Kidney (tissue), 14 donors: ENCODE data around the gene ACSM3. TPM values are rescaled to one million over a fixed set of nuclear protein-coding genes. Genes with fewer than 3 reads are reported as not detected.
"Not testable (repeated sequence)": the region's sequence is repeated elsewhere in the genome, so short reads cannot be mapped to it uniquely, and the experiment has no call there.

Experiments used
- DNase-seq, 5 donors: peaks; one replicate each; pipeline ENCODE4 v3.0.0-alpha.2; 2013 to 2020
- FAIRE-seq: peaks from 2 replicates; lab custom pipeline; 2012; peaks lifted over from hg19 to GRCh38; lab: Jason Lieb, UNC
- H3K27ac ChIP-seq, 2 donors: one replicate each; pipeline ENCODE4 v1.7.0; 2013; ENCODE audit warnings: low read depth in 2 of 2, low read length in 2 of 2, inconsistent platforms in 1 of 2
- H3K27me3 ChIP-seq: one replicate; pipeline ENCODE4 v1.7.1; 2013; ENCODE audit warnings: low read length, inconsistent platforms; ENCODE audit not compliant: control insufficient read depth, insufficient read depth
- H3K36me3 ChIP-seq, 3 donors: one replicate each; pipeline versions ENCODE4 v1.7.0 to v1.7.1; 2013; ENCODE audit warnings: low read length in 3 of 3, control low read depth in 1 of 3, inconsistent platforms in 1 of 3; ENCODE audit not compliant: insufficient read depth in 3 of 3, control insufficient read depth in 2 of 3
- H3K4me1 ChIP-seq, 3 donors: one replicate each; pipeline versions ENCODE4 v1.7.0 to v1.7.1; 2013; ENCODE audit warnings: low read length in 3 of 3, inconsistent platforms in 1 of 3, low read depth in 1 of 3; ENCODE audit not compliant: control insufficient read depth in 2 of 3, insufficient read depth in 2 of 3
- H3K4me3 ChIP-seq, 3 donors: one replicate each; pipeline versions ENCODE4 v1.7.0 to v1.8.1; 2013; ENCODE audit warnings: low read length in 3 of 3, control low read depth in 1 of 3, inconsistent platforms in 1 of 3
- H3K9ac ChIP-seq, 3 donors: one replicate each; pipeline versions ENCODE4 v1.7.0 to v1.7.1; 2013; ENCODE audit warnings: low read length in 3 of 3, control low read depth in 1 of 3, inconsistent platforms in 1 of 3
- H3K9me3 ChIP-seq, 3 donors: one replicate each; pipeline versions ENCODE4 v1.7.0 to v1.7.1; 2013; ENCODE audit warnings: low read length in 3 of 3, control low read depth in 1 of 3, inconsistent platforms in 1 of 3; ENCODE audit not compliant: control insufficient read depth in 2 of 3, insufficient read depth in 1 of 3
- intact Hi-C: fragments of 100-400 bp; cut with DNase I; formaldehyde crosslinking; loops from one replicate; pipeline ENCODE4 v1.11.1; 2022
- polyA plus RNA-seq: library from polyadenylated mRNA; stranded (reverse); fragments of 350-450 nt; fragmentation: Illumina TruSeq; extraction: RNeasy Lipid Tissue Mini Kit (QIAGEN cat#74804); gene quantifications from one replicate; pipeline ENCODE4 v1.2.3, GENCODE V29; 2014; ENCODE audit warnings: low read depth, low replicate concordance; ENCODE audit not compliant: insufficient read depth
- total RNA-seq: library from RNA; stranded (reverse); fragmentation: NEBNext Ultra II Directional; extraction: Animal tissue kit (Norgen Biotek cat#: 25700); gene quantifications from one replicate; pipeline ENCODE4 v1.2.1, GENCODE V29; 2021
- TF ChIP-seq, protein P1 (sequence below): IDR thresholded peaks from 3 replicates; pipeline ENCODE4 v1.5.1; 2012; ENCODE audit warnings: mild to moderate bottlenecking, moderate library complexity, borderline replicate concordance; ENCODE audit not compliant: insufficient read depth; ENCODE audit errors: extremely low read depth
- donor health status: control.
- donor health status: control.
- donor health status: control.
- donor health status: control.
- donor health status: control.
- donor health status: DM: yes; HTN: yes; CAD: no.
- donor health status: Normal renal cell carcinoma (clear cell type).

The ACSM3 gene
- total and polyA plus RNA-seq, 2 donors from 2014 or later, result 31.5 to 139 TPM

DNA sequence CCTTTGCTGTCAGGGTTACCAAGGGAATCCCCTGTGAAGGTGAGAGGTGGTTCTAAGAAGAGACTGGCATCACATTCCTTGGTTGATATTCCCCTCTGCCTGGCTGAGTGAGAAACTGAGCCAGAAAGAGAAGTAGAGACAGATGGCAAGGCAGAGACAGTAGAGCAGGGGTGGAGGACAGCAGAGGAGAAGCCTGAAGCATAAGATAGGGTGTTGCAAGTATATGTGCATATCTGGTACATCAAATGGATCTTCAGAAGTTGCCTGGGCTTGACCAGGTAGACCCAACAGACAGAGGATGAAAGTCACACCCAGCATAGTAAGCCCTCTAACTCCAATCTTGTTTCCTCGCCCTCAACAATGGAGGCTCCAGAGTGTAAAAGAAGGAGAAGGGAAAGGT is 14.3 kb upstream of the ACSM3 start:
- Histone ChIP-seq H3K9me3 (peaks cover 0 to 12% (median 0%) of the 10 kb centered on the region in 3 donors), H3K4me1 (peaks cover 0 to 3% (median 0%) of the 10 kb centered on the region in 3 donors), H3K36me3 (no peaks in the 10 kb centered on the region), H3K4me3 (no peak overlapping the region), H3K9ac (no peak overlapping the region), H3K27me3 (no peaks in the 10 kb centered on the region), H3K27ac (no peak overlapping the region)
- intact Hi-C loops, result no loop called here
- TF ChIP-seq, protein P1, sequence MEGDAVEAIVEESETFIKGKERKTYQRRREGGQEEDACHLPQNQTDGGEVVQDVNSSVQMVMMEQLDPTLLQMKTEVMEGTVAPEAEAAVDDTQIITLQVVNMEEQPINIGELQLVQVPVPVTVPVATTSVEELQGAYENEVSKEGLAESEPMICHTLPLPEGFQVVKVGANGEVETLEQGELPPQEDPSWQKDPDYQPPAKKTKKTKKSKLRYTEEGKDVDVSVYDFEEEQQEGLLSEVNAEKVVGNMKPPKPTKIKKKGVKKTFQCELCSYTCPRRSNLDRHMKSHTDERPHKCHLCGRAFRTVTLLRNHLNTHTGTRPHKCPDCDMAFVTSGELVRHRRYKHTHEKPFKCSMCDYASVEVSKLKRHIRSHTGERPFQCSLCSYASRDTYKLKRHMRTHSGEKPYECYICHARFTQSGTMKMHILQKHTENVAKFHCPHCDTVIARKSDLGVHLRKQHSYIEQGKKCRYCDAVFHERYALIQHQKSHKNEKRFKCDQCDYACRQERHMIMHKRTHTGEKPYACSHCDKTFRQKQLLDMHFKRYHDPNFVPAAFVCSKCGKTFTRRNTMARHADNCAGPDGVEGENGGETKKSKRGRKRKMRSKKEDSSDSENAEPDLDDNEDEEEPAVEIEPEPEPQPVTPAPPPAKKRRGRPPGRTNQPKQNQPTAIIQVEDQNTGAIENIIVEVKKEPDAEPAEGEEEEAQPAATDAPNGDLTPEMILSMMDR, result no peak
- FAIRE-seq (no peak), DNase-seq (no peak)

DNA sequence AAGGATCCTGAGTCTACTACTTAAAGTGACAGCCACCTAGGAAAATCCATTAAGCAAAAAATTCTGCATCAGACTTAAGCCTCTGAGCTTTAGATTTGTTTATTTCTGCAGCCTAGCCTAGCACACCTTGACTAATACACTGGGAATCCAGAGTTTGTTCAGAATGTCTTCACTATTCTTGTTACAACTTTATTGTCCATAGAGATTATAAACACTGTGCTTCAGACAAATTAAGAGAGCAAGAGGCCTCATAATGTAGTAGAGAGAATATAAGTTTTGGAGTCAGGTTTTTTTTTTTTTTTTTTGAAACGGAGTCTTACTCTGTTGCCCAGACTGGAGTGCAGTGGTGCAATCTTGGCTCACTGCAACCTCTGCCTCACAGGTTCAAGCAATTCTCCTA is 13.3 kb upstream of the ACSM3 start:
- FAIRE-seq (no peak), DNase-seq (no peak)
- Histone ChIP-seq H3K27ac (no peak overlapping the region), H3K9me3 (peaks cover 0 to 12% (median 0%) of the 10 kb centered on the region in 3 donors), H3K27me3 (no peaks in the 10 kb centered on the region), H3K4me3 (no peak overlapping the region), H3K36me3 (no peaks in the 10 kb centered on the region), H3K9ac (no peak overlapping the region), H3K4me1 (no peaks in the 10 kb centered on the region)
- intact Hi-C loops, result no loop called here
- TF ChIP-seq, protein P1, result no peak

DNA sequence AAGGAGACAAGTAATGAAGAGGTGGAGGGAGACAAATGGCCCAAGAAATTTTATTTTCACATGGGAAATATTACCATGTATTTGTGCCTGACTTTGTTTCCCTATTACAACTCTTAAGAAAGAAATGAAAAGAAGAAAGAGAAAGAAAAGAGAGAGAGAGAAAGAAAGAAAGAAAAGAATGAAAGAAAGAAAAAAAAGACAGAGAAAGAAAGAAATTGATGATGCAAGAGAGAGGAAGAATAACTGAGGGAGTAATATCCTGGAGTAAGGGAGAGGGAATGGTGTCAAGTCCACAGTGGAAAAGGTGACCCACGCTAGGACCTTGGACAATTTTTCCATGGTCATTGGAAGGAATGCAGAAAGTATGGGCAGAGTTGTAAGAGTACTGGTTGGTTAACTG is 10.1 kb upstream of the ACSM3 start:
- TF ChIP-seq, protein P1, result no peak
- Histone ChIP-seq H3K27ac (no peak overlapping the region), H3K36me3 (no peaks in the 10 kb centered on the region), H3K9ac (no peak overlapping the region), H3K4me1 (no peaks in the 10 kb centered on the region), H3K27me3 (no peaks in the 10 kb centered on the region), H3K9me3 (no peaks in the 10 kb centered on the region), H3K4me3 (no peak overlapping the region)
- FAIRE-seq, result no peak
- DNase-seq, result no peak
- intact Hi-C loops, result no loop called here

DNA sequence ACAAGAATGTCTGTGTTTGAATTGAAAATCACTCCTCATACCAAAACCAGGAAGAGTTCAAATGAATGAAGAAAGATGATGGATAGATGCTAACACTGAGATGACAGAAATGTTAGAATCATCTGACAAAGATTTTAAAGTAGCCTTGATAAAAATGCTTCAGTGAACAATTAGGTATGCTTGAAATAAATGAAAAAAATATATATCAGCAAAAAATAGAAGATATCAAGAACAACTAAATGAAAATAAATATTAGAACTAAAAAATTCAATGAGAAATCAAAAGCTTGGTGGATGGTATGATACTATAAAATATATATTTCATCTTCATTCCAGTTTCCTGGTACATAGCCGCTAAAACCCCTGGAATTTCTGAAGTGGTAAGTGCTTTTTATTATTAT is 8.6 kb upstream of the ACSM3 start:
- no peak for DNase-seq
- H3K27me3 ChIP-seq, result no peaks in the 10 kb centered on the region
- H3K27ac ChIP-seq, result no peak overlapping the region
- no peaks in the 10 kb centered on the region for H3K36me3 ChIP-seq
- TF ChIP-seq, protein P1, result no peak
- H3K9me3 ChIP-seq, result no peaks in the 10 kb centered on the region
- intact Hi-C loops, result no loop called here
- peaks cover 0 to 7% (median 3%) of the 10 kb centered on the region in 3 donors for H3K4me1 ChIP-seq
- no peak overlapping the region for H3K9ac ChIP-seq
- FAIRE-seq, result no peak
- H3K4me3 ChIP-seq, result no peak overlapping the region

DNA sequence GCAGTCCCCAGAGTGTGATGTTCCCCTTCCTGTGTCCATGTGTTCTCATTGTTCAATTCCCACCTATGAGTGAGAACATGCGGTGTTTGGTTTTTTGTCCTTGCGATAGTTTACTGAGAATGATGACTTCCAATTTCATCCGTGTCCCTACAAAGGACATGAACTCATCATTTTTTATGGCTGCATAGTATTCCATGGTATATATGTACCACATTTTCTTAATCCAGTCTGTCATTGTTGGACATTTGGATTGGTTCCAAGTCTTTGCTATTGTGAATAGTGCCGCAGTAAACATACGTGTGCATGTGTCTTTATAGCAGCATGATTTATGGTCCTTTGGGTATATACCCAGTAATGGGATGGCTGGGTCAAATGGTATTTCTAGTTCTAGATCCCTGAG is 8.0 kb upstream of the ACSM3 start:
- intact Hi-C loops, H3K36me3 ChIP-seq, H3K9me3 ChIP-seq, H3K4me3 ChIP-seq, FAIRE-seq, H3K27me3 ChIP-seq, DNase-seq, H3K9ac ChIP-seq, H3K27ac ChIP-seq: not testable (repeated sequence)
- peaks cover 0 to 12% (median 3%) of the 10 kb centered on the region in 3 donors for H3K4me1 ChIP-seq
